Endothelial cell of umbilical vein (primary cell): Measurements from ENCODE around the gene MRPS11. TPM values are rescaled to one million over a fixed set of nuclear protein-coding genes. Genes with fewer than 3 reads are reported as not detected.
"Not testable (repeated sequence)": the region's sequence is repeated elsewhere in the genome, so short reads cannot be mapped to it uniquely, and the experiment has no call there.

Experiments used
- BruUV-seq: library from RNA; stranded (reverse); fragments of 400-500 nt; replicated peaks from 2 replicates; lab custom pipeline; 2021; lab: Mats Ljungman, UMichigan
- CTCF ChIA-PET: fragments of 300-600, 350-600 bp; sonication (Branson Sonifier 250); formaldehyde crosslinking; loops from one replicate; lab custom pipeline; 2021; ENCODE audit warnings: antibody characterized with exemption, inconsistent platforms; lab: Charles Lee
- POLR2A ChIA-PET: fragments of 300-600, 350-600 bp; sonication (Branson Sonifier 250); formaldehyde crosslinking; loops from one replicate; lab custom pipeline; 2021; ENCODE audit warnings: antibody characterized with exemption, inconsistent platforms; lab: Charles Lee
- DNase-seq: peaks from one replicate; pipeline ENCODE4 v3.0.0-alpha.2; 2011; ENCODE audit warnings: low read depth, low spot score
- FAIRE-seq: peaks from 2 replicates; lab custom pipeline; 2011; peaks lifted over from hg19 to GRCh38; lab: Jason Lieb, UNC
- H2AFZ ChIP-seq: 2 replicates; pipeline ENCODE4 v1.6.0; 2012; ENCODE audit warnings: low read depth, low read length, control low read depth, inconsistent platforms
- H3K27ac ChIP-seq: 2 replicates; pipeline ENCODE4 v1.5.1; 2011; ENCODE audit warnings: low read depth, mild to moderate bottlenecking, control low read depth, low read length, moderate library complexity; ENCODE audit not compliant: insufficient read depth
- H3K27me3 ChIP-seq, 2 experiments: 2 replicates each; pipeline versions ENCODE4 v1.6.0 to v1.6.1; 2011; ENCODE audit warnings: low read length in 2 of 2, mixed read lengths in 1 of 2; ENCODE audit not compliant: control insufficient read depth in 2 of 2, insufficient read depth in 2 of 2
- H3K36me3 ChIP-seq, 2 experiments: 2 replicates in 1 of 2; 3 replicates in 1 of 2; pipeline ENCODE4 v1.5.1; 2011; ENCODE audit warnings: low read length in 2 of 2, mild to moderate bottlenecking in 1 of 2, moderate library complexity in 1 of 2; ENCODE audit not compliant: control insufficient read depth in 2 of 2, insufficient read depth in 2 of 2; ENCODE audit errors: extremely low read depth in 1 of 2
- H3K4me1 ChIP-seq: 3 replicates; pipeline ENCODE4 v1.5.1; 2011; ENCODE audit warnings: mild to moderate bottlenecking, low read length; ENCODE audit not compliant: control insufficient read depth, insufficient read depth; ENCODE audit errors: extremely low read depth
- H3K4me2 ChIP-seq: 2 replicates; pipeline ENCODE4 v1.6.1; 2011; ENCODE audit warnings: low read length, control low read depth, mixed read lengths; ENCODE audit not compliant: insufficient read depth
- H3K4me3 ChIP-seq, 3 experiments: fragments of 200-600 bp in 1 of 3; sonication (generic), shearing (Covaris generic) in 1 of 3; replicated peaks in 1 of 3; 2 replicates each; pipeline ENCODE4 v1.5.1; 2011 to 2016; ENCODE audit warnings: control low read depth in 3 of 3, low read length in 3 of 3, mild to moderate bottlenecking in 2 of 3, inconsistent platforms in 1 of 3, low read depth in 1 of 3, moderate library complexity in 1 of 3; ENCODE audit not compliant: insufficient read depth in 1 of 3
- H3K79me2 ChIP-seq: 2 replicates; pipeline ENCODE4 v1.6.0; 2012; ENCODE audit warnings: low read length, inconsistent platforms; ENCODE audit not compliant: control insufficient read depth, insufficient read depth
- H3K9ac ChIP-seq: replicated peaks from 2 replicates; pipeline ENCODE3; 2011; ENCODE audit warnings: low read length, control low read depth; ENCODE audit not compliant: insufficient read depth; ENCODE audit errors: extremely low read depth
- H3K9me1 ChIP-seq: replicated peaks from 3 replicates; pipeline ENCODE4 v1.6.0; 2011; ENCODE audit warnings: mild to moderate bottlenecking, low read length; ENCODE audit not compliant: control insufficient read depth, insufficient read depth; ENCODE audit errors: extremely low read depth
- H3K9me3 ChIP-seq: replicated peaks from 2 replicates; pipeline ENCODE4 v1.5.1; 2012; ENCODE audit warnings: low read length, inconsistent platforms; ENCODE audit not compliant: control insufficient read depth, insufficient read depth
- H4K20me1 ChIP-seq: replicated peaks from 2 replicates; pipeline ENCODE3; 2011; ENCODE audit warnings: mild to moderate bottlenecking, low read length; ENCODE audit not compliant: control insufficient read depth, insufficient read depth; ENCODE audit errors: extremely low read depth
- MAX ChIP-seq: IDR thresholded peaks from 2 replicates; pipeline ENCODE4 v1.6.1; 2011; ENCODE audit not compliant: insufficient read depth, insufficient read length
- MYC ChIP-seq: IDR thresholded peaks from one replicate; pipeline ENCODE4 v1.6.1; 2011; ENCODE audit warnings: mild to moderate bottlenecking, low read depth, low read length
- POLR2A ChIP-seq: IDR thresholded peaks from 2 replicates; pipeline ENCODE4 v1.6.1; 2012; ENCODE audit warnings: low read depth, mild to moderate bottlenecking, control low read depth, low read length
- dilution Hi-C: fragments of 300-500 bp; cut with MboI; formaldehyde crosslinking; loops from one replicate; pipeline ENCODE4 v1.15.0; 2019; ENCODE audit warnings: low sequenced_read_pairs; ENCODE audit not compliant: extremely low pct_ligation_motif_present
- intact Hi-C: fragments of 100-400 bp; cut with micrococcal nuclease; formaldehyde crosslinking; loops from one replicate; pipeline ENCODE4 v1.10.0; 2022
- polyA plus RNA-seq, 4 experiments: library from polyadenylated mRNA; depleted of rRNA in 3 of 4; stranded (reverse) in 3 of 4; unstranded in 1 of 4; fragments of >200 nt; gene quantifications; 2 replicates each; pipeline versions ENCODE4 v1.2.1 to v1.2.3, GENCODE V29; 2011 to 2012; ENCODE audit warnings: missing spikeins in 1 of 4
- total RNA-seq: library from RNA; stranded (reverse); gene quantifications from 2 replicates; pipeline ENCODE4 v1.2.3, GENCODE V29; 2021

Gene MRPS11
- total and polyA plus RNA-seq, 2 donors (not counting 3 experiments of a cell fraction or from before 2014, with no cell fraction given), result 66.3 to 97.9 TPM

GRCh38 chr15:88433046-88433685 is 34.3 kb upstream of the MRPS11 start:
- BruUV-seq, result no TSS peak
- Histone ChIP-seq H3K4me2 (no peak overlapping the region), H3K36me3 (no peaks in the 10 kb centered on the region), H3K9ac (no peak overlapping the region), H2AFZ (no peak overlapping the region), H3K27me3 (no peaks in the 10 kb centered on the region), H3K4me1 (no peaks in the 10 kb centered on the region), H3K27ac (no peak overlapping the region), H3K9me1 (no peaks in the 10 kb centered on the region), H4K20me1 (no peaks in the 10 kb centered on the region), H3K9me3 (no peaks in the 10 kb centered on the region), H3K79me2 (no peaks in the 10 kb centered on the region), H3K4me3 (no peak overlapping the region)
- ChIA-PET CTCF (no interaction called here), POLR2A (no interaction called here)
- TF ChIP-seq MAX, result no peak
- TF ChIP-seq POLR2A, result no peak
- no peak for TF ChIP-seq MYC
- DNase-seq (no peak), FAIRE-seq (no peak)
- intact Hi-C loops (no loop called here), dilution Hi-C loops (no loop called here)

- DNase-seq, H2AFZ ChIP-seq, H3K27ac ChIP-seq, H3K4me1 ChIP-seq, H3K79me2 ChIP-seq, POLR2A ChIA-PET, FAIRE-seq, H3K36me3 ChIP-seq, CTCF ChIA-PET, H3K9me3 ChIP-seq, H3K27me3 ChIP-seq, H3K9ac ChIP-seq, H3K4me3 ChIP-seq, dilution Hi-C loops, H3K9me1 ChIP-seq, intact Hi-C loops, H4K20me1 ChIP-seq, BruUV-seq, H3K4me2 ChIP-seq: not testable (repeated sequence)
Measured at GRCh38 chr15:88434106-88434505, 33.4 kb upstream of the MRPS11 start.
